GM06990 (cell line): ENCODE data around the gene FOXF1.

Experiments used
- DNase-seq: peaks from one replicate; pipeline ENCODE4 v3.0.0-alpha.2; 2011; ENCODE audit not compliant: insufficient read length; ENCODE audit errors: extremely low read depth
- H3K27me3 ChIP-seq: replicated peaks from 2 replicates; pipeline ENCODE4 v1.6.0; 2011; ENCODE audit warnings: low read length; ENCODE audit not compliant: control insufficient read depth, insufficient read depth
- H3K36me3 ChIP-seq: 2 replicates; pipeline ENCODE4 v1.5.1; 2011; ENCODE audit warnings: low read length; ENCODE audit not compliant: control insufficient read depth, insufficient read depth
- H3K4me3 ChIP-seq: replicated peaks from 2 replicates; pipeline ENCODE4 v1.5.1; 2011; ENCODE audit warnings: low read depth, mild to moderate bottlenecking, control low read depth, low read length
- TF ChIP-seq, protein P1 (sequence below): IDR thresholded peaks from 2 replicates; pipeline ENCODE4 v1.5.1; 2011; ENCODE audit warnings: low read length, control low read depth, mild to moderate bottlenecking, inconsistent platforms; ENCODE audit not compliant: insufficient read depth, poor library complexity, severe bottlenecking

Gene FOXF1

DNA sequence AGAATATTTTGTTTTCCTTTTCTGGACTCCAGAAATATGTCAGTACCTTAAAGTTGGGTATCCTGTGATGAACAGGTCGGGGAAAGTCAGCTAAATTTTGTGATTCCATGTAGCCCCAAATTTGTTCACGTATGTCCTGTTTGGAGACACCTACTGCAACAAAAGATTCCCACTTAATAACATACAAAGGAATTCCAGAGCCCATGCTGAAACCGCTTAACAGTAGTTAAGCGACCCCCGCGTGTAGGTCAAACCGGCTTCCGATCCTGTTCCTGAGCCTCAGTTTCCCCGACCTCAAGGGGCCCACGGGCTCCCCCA is 44.2 kb downstream of the FOXF1 start:
- peak overlapping the region; percentile 97 for H3K4me3 ChIP-seq
- H3K36me3 ChIP-seq, result peaks cover 6% of the 10 kb centered on the region
- TF ChIP-seq, protein P1, sequence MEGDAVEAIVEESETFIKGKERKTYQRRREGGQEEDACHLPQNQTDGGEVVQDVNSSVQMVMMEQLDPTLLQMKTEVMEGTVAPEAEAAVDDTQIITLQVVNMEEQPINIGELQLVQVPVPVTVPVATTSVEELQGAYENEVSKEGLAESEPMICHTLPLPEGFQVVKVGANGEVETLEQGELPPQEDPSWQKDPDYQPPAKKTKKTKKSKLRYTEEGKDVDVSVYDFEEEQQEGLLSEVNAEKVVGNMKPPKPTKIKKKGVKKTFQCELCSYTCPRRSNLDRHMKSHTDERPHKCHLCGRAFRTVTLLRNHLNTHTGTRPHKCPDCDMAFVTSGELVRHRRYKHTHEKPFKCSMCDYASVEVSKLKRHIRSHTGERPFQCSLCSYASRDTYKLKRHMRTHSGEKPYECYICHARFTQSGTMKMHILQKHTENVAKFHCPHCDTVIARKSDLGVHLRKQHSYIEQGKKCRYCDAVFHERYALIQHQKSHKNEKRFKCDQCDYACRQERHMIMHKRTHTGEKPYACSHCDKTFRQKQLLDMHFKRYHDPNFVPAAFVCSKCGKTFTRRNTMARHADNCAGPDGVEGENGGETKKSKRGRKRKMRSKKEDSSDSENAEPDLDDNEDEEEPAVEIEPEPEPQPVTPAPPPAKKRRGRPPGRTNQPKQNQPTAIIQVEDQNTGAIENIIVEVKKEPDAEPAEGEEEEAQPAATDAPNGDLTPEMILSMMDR, result no peak

DNA sequence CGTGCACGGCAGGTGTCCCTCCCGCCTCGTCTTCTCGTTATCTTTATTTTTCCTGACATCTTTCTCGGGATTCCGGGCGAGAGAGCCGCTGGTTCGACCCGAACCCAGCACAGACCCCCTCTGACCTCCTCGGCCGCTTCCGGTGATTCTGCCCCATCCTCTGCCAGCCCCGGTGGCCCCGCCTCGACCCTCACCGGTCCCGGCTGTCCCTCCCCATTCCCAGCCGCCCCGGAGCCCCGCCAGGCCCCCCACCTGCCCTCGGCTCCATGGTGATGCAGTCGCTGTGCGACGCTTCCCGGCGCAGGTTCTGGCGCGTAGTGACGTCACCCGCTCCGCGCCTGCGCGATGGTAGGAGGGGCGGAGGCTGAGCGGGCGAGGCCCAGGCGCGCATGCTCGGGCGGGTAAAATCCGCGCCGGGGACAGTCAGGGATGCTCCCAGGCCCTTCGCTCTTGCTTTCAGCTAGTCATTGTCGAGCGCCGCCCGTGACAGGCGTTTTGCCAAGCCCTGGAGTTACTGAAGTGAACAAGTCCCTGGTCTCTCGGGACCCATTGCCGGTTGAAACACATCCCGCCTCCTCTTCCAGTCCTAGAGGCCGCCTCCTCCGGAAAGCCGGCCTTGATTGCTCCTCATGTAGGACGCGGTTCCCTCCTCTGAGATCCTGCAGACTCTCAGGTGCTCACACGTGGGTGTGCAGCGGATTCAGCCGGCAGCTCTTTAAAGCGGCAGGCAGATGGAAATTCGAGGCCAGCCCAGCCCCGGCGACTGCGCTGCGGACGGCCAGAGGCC is 44.8 kb downstream of the FOXF1 start, which contains the start of gene MTHFSD:
Gene MTHFSD (minus strand): TSS at position 319 of the 787 bp plus-strand sequence. CDS start 51 bp downstream, at position 268.
- TF ChIP-seq, protein P1, result no peak
- peak; percentile 92 for DNase-seq
- Histone ChIP-seq H3K4me3 (peak within 1 kb of the TSS; percentile 97), H3K27me3 (no peaks in the 10 kb centered on the region), H3K36me3 (peaks cover 2% of the 10 kb centered on the region)

More for the DNA sequence above, 44.2 kb downstream of the FOXF1 start:
- no peak for DNase-seq
- no peaks in the 10 kb centered on the region for H3K27me3 ChIP-seq

DNA sequence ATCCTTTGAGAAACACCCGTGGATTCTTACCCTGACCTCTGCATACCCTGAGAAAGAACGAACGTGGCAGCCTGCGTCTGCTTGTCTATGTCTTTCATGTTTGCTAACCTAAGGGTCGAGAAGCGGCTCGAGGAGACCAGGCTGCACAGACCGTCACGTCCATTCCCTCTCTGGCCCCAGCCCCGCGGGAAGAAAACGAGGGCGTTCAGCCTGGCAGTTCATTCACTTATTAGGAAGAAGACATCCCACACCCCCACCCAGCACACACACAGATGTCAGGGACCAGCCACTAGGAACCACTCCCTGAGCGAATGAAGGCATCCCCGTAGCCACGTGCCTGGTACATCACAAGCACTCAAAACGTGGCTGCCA is 45.4 kb downstream of the FOXF1 start:
- DNase-seq, result no peak
- peaks cover 1% of the 10 kb centered on the region; the same call in 1 of the 2 replicates for H3K36me3 ChIP-seq
- H3K4me3 ChIP-seq, result peak overlapping the region; percentile 97
- TF ChIP-seq, protein P1, result no peak
- H3K27me3 ChIP-seq, result no peaks in the 10 kb centered on the region

DNA sequence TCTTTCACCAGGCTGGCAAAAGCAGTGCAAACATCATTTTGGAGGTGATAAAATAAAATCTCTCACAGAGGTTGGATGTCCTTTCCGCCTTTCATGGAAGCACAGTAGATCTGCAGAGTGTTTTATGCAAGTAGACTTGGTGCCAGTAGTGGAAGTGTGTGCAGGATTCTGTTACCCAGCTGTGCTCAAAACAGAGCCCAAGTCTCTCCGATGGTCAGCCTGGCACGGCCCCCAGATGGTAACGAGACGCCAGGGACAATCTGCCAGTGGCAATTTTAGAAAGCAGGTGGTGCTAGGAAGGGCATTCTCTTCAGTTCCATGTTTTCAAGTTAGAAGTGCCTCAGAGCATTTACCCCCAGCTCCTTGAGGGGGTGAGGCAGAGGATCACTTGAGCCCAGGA is 46.2 kb downstream of the FOXF1 start:
- Histone ChIP-seq H3K4me3 (no peak overlapping the region), H3K36me3 (no peaks in the 10 kb centered on the region; the same call in 1 of the 2 replicates), H3K27me3 (no peaks in the 10 kb centered on the region)
- no peak for DNase-seq
- TF ChIP-seq, protein P1, result no peak

DNA sequence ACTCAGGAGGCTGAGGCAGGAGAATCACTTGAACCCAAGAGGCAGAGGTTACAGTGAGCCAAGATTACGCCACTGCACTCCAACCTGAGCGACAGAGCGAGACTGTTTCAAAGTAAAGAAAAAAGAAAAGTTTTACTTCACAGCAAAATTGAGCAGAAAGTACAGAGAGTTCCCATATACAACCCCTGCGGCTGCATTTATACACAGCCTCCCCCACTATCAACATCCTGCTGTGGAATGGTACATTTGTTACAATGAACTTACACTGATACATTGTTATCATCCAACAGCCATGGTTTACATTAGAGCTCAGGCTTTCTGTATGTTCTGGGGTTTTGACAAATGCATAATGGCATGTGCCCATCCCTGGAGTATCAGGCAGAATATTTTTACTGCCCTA is 47.3 kb downstream of the FOXF1 start:
- TF ChIP-seq, protein P1, result no peak

More for the DNA sequence above, 47.3 kb downstream of the FOXF1 start:
- H3K36me3 ChIP-seq, result no peaks in the 10 kb centered on the region
- H3K27me3 ChIP-seq, result no peaks in the 10 kb centered on the region
- DNase-seq, result no peak
- H3K4me3 ChIP-seq, result no peak overlapping the region
